ENCODE results near the gene PDE7B.

GRCh38 chr6:136158971-136159370 is 307.5 kb downstream of the PDE7B start:
- TF ChIP-seq KDM4A (IDR thresholded peaks at IDR 0.05; ENCODE audit: low read depth, low read length, severe bottlenecking), result no peak
- TF ChIP-seq, protein P1, sequence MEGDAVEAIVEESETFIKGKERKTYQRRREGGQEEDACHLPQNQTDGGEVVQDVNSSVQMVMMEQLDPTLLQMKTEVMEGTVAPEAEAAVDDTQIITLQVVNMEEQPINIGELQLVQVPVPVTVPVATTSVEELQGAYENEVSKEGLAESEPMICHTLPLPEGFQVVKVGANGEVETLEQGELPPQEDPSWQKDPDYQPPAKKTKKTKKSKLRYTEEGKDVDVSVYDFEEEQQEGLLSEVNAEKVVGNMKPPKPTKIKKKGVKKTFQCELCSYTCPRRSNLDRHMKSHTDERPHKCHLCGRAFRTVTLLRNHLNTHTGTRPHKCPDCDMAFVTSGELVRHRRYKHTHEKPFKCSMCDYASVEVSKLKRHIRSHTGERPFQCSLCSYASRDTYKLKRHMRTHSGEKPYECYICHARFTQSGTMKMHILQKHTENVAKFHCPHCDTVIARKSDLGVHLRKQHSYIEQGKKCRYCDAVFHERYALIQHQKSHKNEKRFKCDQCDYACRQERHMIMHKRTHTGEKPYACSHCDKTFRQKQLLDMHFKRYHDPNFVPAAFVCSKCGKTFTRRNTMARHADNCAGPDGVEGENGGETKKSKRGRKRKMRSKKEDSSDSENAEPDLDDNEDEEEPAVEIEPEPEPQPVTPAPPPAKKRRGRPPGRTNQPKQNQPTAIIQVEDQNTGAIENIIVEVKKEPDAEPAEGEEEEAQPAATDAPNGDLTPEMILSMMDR (IDR thresholded peaks at IDR 0.05; ENCODE audit: control extremely low read depth in 1 of 3, insufficient read depth in 1 of 3, low read depth in 1 of 3, low read length in 3 of 3), result no peak
- TF ChIP-seq EP300 (IDR thresholded peaks at IDR 0.05; ENCODE audit: borderline replicate concordance in 1 of 2, low read depth in 2 of 2, low read length in 2 of 2), result no peak
- no peak for TF ChIP-seq SUZ12 (IDR thresholded peaks at IDR 0.05; ENCODE audit: low read length)
- TF ChIP-seq TAF1 (IDR thresholded peaks at IDR 0.05; ENCODE audit: low read depth, low read length), result no peak
- TF ChIP-seq RFX5 (IDR thresholded peaks at IDR 0.05; ENCODE audit: borderline replicate concordance, low read depth, low read length), result no peak
- no peak for TF ChIP-seq FOSL1 (IDR thresholded peaks at IDR 0.05; ENCODE audit: insufficient read depth, low read depth, low read length)
- TF ChIP-seq POLR2A (IDR thresholded peaks at IDR 0.05; ENCODE audit: control extremely low read depth in 1 of 2, low read depth in 2 of 2, low read length in 2 of 2), result no peak
- TF ChIP-seq GABPA (IDR thresholded peaks at IDR 0.05; ENCODE audit: borderline replicate concordance, insufficient read depth, low read length), result no peak

All from H1 (cell line).